Activated CD4-positive, alpha-beta T cell treated with anti-CD3 and anti-CD28 coated beads, Interleukin-2, amount 50 U/mL, for 24 hours (primary cell): ENCODE measurements around the gene ZFP3.
"Not testable (repeated sequence)": the region's sequence is repeated elsewhere in the genome, so short reads cannot be mapped to it uniquely, and the experiment has no call there.

Experiments used
- DNase-seq, 2 donors: peaks; one replicate each; pipeline ENCODE4 v3.0.0-alpha.2; 2020; ENCODE audit warnings: low read depth in 1 of 2, low spot score in 1 of 2

The ZFP3 gene

GRCh38 chr17:5137511-5138197 is 59.4 kb downstream of the ZFP3 start:
- not testable (repeated sequence) for DNase-seq

GRCh38 chr17:5138198-5138544 is 59.9 kb downstream of the ZFP3 start:
- not testable (repeated sequence) for DNase-seq

GRCh38 chr17:5138616-5139457 is 60.6 kb downstream of the ZFP3 start:
- no peak for DNase-seq

GRCh38 chr17:5139458-5139732 is 61.1 kb downstream of the ZFP3 start:
- DNase-seq, result no peak

- not testable (repeated sequence) for DNase-seq
Observed at GRCh38 chr17:5142877-5143276, 64.6 kb downstream of the ZFP3 start.
